ENCODE data around the gene CHIC2.
A peak's percentile ranks its signal among the peaks of the same experiment; 100 is the strongest.

CHIC2 gene

DNA sequence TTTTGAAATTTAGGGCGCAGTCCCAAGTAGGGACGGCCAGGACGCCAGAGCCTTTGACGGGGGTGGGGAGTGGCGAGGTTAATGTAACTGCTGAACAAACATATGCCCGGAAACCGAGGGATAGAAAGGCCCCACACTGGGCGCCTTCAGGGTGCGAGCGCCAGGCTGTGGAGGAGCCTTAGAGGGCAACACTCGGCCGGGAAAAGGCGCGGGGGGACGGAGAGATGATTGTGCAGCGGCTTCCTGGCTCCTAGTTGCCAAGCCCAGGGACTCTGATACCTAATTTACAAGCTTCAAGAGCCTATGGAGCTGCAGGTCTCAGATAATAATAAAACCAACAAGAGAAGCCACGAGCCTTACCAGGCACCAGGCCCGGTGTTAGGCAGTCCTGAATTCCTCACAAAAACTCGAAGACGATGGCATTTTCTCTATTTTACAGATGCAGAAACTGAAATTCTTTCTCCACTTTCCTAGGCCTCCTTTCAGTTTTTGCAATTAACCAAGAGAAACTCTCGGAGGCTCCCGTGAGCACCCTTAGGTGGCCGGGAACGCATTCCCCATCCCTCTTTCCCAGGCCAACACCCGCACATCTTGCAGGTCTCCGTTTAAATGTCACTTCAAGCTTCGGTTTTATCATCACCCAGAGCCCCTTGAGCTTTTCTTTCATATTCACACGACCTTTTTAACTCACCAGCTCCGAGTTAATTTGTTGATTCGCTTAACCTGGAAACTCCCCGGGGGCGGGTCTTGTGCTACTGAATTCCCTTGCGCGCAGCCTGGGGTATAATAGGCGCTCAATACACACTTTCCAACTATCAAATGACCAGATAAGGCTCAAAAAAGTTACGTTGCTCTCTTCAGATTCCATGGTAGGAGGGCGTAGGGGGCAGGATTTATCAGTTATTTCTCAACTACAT lies 29.2 kb upstream of the CHIC2 start:
- no peak for DNase-seq (ENCODE audit: low read depth)

DNA sequence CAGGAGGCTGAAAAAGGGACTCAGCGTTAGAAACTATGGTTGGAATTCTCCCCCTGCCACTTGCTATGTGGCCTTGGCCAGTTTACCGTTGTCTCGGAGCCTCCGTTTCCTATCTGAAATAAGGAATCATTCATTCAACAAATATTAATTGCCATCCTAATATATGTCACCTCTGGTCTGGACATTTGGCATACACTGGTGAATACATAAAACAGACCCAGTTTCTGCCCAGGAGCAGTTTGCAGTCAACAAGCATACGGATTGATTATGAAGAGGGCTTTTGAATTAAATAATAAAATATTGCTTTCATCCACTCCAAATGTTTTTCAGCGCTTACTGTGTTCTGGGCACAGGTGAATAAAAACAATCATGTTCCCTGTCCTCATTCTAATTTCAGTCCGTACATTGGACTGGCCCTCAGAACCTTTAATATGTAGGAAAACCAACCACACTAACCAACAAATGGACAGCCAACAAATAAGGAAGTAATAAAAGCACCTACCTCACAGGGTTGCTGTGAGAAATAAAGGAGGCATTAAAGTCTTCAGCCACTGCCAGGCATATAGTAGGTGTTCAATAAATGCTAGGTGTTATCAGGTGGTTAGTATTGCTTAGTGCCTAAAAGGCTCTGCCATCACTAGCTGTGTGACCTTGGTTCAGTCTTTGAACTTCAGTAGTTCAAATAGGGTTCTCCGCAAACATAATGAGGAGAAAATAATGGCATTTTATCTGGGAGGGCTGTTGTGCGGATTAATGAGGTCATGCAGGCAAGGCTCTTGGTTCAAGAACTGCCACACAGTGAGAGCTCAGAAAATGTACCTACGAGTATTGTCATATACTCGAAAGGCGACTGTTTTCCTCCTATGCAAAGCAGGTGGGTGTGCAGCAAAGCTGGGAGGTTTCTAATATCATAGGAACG lies 28.3 kb upstream of the CHIC2 start:
- no peak for DNase-seq (ENCODE audit: low read depth)

DNA sequence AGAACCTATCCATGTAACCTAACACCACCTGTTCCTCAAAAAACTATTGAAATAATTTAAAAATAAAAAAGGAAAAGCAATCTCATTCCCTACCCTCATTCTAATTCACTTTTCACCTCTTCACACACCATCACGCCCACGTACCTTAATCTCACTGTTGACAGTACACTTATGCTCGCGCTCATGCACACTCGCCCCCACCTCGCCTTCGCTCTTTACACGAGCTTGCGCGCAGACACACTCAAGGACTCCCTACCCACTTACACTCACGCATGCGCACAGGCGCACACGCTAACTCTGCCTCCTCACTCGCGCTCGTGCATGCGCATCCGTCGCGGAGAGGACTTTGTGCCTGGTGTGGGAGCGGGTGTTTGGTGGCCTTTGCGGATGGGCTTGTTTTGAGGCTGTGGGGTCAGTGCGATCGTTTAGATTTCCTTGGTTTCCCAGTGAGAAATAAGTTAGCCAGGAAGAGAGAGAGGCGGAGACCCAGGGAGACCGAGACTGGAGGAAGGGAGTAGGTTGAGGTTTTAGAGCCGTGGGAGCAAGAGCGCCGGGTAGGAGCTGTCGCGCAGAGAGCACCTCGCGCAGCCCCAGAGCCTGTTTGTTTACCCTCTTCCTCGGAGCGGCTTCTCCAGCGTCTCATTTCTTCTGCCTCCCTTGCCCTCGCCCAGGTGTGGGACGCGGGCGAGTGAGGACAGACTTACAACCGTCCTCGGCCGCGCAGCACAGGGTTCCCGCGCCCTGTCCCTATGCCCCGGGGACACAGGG lies 27.4 kb upstream of the CHIC2 start:
- DNase-seq (ENCODE audit: low read depth) = peak; percentile 41

DNA sequence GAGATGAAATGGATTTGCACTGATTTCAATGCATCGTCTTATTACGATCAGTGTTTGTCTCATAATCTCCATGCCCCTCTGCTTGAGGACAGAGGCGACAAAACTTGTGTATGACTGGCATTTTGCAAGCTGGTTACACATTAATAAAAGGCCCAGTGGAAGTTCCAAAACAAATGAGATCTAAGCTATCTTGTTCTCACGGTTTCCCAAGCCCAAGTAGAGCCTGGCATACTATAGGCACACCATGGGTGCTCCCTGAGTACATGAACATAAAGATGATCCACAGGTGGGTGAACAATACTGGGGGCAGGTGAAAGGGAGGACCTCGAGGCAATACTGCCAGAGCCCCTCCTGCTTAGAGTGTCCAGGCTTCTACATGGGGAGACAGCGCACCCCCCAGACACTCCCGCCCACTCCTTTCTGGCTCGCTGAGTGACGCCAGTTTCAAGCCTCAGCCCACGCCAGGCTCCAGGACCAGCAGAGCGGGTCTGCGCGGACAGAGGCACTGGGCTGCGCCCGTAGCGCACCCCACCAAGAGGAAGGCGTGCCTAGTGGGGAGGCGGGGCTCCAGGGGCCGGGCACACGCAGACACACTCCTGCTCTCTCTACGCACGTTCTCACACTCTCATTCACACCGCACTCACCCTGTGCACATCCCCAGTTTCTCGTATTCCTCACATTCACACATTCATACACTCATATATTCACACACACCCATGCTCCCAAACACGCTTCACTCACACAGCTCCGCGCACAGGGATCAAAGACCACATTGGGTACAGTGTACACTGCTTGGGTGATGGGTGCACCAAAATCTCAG lies 26.6 kb upstream of the CHIC2 start:
- no peak for DNase-seq (ENCODE audit: low read depth)

DNA sequence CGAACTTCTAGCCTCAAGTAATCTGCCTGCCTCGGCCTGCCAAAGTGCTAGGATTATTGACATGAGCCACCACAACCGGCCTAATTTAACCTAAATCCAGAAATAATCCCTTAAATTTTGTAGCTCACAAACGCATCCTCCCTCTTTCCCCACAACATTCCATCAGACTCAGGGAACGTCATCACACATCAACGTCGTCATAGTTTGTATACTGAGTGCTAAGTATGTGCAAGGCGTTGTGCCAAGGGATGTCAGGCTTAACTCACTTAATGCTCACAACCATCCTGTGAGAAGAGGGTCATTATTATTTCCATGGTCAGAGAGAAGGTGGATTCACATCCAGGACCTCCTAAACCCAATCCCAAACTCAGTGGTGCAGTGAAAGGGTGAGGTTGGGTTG lies 26.0 kb upstream of the CHIC2 start:
- DNase-seq (ENCODE audit: low read depth) = no peak

DNA sequence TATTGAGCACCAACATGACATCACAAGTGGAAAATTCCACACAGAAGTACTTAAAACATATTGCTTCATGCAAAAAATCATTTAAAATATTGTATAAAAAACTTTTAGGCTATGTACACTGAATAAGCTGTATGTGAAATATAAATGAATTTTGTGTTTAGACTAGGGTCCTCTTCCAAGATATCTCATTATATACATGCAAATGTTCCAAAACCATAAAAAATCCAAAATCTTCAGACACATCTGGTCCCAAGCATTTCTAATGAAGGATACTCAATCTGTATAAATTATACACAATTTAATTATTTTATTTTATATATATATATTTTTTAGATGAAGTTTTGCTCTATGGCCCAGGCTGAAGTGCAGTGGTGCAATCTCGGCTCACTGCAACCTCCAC lies 25.5 kb upstream of the CHIC2 start:
- no peak for DNase-seq (ENCODE audit: low read depth)

DNA sequence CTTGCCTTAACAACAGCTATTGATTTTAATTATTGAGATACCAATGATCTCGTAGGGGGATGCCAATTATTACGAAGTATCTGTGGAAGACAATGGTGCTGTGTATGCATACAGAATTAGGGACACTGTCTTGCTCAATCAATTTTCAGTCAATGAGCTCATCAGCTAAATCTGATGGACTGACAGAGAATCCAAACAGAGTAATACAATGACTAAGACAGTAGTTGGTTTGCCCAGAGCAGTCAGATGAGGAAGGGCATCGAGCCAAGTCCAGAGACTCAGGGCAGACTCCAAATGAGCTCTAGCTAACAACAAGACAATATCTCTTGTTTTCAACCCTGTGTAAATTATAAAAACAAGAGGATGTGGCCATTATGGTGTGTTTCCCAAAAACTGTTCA lies 20.9 kb upstream of the CHIC2 start:
- no peak for DNase-seq (ENCODE audit: low read depth)

DNA sequence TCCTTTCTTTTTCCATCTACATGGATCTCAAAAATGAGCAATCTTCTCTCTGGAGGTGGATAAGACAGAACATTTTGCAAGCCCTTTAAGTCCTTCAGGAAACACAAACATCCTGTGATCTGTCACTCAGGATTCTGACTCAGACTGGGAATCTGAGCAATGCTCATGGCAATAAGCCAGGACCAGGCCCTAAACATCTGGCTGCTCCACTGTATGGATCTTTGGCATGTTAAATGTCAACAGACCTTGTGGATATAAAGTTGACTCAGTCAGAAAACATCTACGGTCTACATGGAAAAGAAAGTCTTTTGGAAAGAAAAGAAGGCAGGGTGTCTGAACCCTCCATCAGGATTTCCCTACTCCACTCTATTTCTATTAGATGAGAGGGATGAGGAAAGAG lies 17.8 kb upstream of the CHIC2 start:
- no peak for DNase-seq (ENCODE audit: low read depth)

DNA sequence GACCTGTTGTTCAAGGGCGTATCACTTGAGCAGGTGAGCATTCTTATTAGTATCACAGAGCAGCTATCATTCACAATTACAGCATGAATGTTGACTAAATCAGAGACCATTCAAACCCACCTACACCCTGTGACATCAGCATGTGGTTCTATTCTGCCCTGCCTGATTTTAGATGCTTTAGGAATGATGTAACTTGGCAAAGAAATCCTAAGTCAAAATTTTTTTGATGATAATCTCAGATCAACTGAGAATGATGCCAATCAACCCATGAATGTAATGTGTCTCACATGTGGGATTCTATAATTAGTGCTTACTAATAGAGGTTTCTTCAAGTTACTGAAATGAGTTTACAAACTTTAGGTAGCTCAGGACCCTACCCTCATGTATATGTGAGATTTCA lies 13.4 kb upstream of the CHIC2 start:
- no peak for DNase-seq (ENCODE audit: low read depth)

DNA sequence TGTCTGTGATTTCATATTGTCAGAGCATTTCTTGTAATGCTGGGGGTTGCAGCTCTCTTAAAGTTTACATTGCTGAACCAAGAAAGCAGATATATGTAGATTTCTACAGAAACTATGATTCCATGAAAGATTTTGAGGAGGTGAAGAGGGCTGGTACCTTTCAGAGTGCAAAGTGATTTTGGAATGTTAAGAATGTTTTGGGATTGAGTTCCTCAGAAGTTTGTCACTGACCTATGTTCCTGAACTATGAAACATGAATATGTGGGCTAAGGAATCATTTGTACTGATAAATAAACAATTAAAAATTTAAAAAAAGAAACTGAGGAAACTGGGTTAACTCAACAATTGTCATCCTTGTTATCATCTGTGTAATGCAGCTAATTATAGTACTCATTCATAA lies 12.3 kb upstream of the CHIC2 start:
- DNase-seq (ENCODE audit: low read depth) = no peak

DNA sequence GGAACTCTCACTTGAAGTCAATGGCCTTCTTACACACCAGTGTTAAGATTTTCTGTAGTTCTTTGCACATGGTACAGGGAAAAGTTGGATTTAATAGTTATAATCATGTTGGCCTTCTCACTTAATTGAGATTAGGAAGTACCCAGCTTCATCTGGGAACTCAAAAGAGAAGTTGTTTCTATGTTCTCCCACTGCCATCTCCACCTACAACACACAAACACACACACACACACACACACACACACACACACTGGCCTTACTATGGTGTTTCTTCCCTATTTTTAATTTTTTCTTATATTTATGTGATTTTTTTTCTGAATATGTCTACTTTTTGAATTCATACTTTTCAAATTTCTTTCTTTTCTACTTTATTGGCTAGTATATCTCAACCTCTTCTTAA lies 10.0 kb upstream of the CHIC2 start:
- no peak for DNase-seq (ENCODE audit: low read depth)

DNA sequence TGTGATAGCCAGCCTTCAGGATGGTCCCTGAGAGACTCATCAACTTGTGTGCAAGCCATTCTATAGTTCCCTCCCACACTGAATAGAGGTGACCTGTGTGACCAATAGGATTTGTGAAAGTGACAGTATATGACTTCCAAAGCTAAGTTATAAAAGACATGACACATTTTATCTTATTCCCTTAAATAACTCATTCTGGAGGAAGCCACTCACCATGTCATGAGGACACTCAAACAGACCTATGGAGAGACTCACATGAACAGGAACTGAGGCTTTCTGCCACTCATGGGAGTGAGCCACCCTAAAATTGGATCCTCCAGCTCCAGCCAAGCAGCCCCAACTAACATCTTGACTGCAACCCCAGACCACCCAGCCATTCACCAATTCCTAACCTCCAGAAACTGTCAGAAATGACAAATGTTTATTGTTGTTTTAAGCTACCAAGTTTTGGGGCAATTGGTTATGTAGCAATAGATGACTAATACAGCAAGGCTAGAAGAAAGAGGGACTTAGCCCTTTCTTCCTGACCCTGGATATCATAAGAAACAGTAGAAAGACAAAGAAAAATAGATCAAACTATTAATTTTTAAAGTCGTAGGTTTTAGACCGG lies 9.0 kb upstream of the CHIC2 start:
- no peak for DNase-seq (ENCODE audit: low read depth)

DNA sequence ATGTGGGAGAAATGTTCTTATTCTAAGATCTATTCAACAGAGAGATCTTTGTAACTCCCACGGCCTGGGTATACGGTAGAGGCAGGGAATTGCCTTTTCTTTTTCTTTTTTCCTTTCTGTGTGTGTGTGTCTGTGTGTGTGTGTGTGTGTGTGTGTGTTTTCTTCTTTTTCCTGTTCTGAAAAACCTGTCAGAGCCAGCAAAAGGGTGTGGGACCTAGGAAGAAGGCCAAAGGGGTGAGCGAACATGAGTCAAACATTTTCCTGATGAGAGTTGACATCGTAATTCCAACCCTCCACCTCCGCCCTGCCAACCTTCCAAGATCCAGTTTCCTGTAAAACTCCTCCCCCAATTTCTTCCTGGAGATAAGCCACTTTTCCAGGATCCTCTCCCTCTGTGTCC lies 2.8 kb upstream of the CHIC2 start:
- DNase-seq (ENCODE audit: low read depth) = no peak

DNA sequence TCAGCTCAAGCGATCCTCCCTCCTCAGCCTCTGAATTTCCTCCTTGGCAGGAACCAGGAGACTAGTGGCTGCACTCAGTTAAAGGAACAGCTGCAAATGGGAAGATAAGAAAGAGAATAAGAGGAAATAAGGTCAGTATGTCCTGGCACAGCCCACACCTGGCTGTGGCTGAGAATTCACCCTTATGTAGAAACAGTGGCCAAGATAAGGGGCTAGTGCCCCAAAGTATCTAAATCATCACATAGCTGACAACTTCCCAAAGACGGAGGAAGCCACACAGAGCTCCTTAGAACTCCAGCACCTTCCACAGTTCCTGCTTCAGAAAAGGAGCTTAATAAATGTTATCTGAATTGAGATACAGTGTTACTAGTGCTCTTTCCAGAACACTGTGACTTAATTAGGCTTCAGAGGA lies 2.3 kb upstream of the CHIC2 start:
- DNase-seq (ENCODE audit: low read depth) = no peak

DNA sequence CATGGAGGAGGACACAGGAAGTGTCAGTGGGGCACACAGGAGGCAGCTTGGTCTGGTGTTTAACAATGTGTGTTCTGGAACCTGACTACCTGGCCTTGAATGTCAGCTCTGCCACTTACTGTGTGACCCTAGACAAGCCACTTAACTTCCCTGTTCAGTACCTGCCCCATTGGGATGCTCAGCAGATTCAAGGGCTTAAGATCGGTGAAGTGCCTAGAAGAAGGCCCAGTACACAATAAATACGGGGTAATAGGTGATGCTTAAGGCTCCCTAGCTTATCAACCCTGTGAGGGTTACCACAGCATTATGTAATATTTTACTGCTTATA lies 1.6 kb upstream of the CHIC2 start:
- DNase-seq (ENCODE audit: low read depth) = no peak

DNA sequence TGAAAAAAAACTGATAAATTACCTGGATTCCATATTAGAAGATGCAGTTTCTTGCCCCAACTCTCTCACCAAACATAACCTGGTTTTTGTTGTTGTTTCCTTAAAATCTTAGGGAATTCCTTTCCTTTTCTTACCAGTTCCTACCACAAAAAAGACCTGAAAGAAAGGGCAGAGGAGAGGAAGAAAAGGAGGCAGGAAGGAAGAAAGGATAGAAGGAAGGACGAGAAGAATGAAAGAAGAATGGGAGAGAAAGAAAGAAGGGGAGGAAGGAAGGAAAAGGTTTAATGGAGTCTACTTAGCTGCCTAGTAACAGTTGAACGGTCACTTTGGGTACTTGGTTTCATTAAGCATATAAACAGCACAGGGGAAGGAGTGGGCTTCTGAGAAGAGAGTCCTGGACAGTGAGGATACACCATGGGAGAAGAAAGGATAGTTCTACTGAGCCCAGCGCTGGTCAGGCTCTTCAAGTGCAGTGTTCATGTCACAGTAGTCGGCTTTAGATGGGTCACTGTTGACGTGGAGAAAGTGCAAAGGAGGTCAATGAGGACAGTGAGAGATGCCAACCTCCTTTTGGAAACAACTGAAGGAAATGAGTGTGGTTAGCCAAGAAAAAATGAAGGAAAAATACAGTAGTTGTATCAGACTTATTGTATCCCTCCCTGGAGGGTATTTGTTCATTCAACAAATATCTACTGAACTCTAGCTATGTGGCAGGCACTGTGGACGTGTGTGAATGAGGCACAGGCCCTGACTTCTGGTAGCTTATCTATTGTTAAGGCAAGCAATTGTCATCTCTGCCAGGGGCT lies 1.1 kb upstream of the CHIC2 start:
- DNase-seq (ENCODE audit: low read depth) = no peak

DNA sequence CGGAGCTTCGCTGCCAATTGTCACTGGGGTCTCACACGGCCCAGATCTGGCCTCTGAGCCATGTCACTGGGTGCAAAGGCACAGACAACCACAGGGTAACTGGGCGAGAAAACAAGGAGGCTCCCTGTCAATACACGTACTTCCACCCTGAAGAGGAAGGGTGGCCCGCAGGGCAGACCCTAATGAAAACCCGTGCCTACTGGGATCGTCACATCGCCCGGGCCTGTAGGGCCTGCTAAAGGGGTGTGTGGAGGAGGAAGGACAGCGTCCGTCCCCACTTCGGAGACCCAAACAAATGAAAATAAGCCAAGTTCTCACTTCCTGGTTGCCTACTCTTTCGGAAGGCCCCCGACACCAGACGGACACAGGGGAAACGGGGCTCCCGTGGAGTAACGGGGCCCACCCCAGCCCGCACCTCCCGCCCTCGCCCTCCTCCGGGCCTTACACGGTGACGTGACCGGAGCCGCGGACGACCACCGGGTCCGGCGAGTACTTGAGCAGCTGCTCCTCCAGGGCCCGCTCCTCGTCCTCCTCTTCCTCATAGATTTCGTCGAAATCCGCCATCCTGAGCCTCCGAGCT lies 578 bp downstream of the CHIC2 start:
- no peak for DNase-seq (ENCODE audit: low read depth)

DNA sequence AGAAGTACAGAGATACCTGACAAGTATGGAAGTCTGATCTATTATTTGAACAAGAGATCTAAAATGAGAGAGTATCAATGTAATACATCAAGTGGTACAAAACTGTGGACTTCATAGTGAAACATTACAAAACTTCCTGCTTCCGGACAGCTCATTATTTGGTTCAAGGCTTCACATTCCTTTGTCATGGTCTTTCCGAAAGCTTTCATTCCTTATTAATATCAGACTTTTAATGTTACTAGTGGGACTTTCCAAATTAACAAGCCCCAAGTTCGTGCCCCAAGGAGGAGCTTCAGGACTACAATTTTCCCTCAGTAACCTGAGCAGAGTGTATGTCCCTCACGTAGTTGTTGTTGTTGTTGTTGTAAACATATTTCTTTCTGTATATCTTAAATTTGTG lies 1.2 kb downstream of the CHIC2 start:
- no peak for DNase-seq (ENCODE audit: low read depth)

DNA sequence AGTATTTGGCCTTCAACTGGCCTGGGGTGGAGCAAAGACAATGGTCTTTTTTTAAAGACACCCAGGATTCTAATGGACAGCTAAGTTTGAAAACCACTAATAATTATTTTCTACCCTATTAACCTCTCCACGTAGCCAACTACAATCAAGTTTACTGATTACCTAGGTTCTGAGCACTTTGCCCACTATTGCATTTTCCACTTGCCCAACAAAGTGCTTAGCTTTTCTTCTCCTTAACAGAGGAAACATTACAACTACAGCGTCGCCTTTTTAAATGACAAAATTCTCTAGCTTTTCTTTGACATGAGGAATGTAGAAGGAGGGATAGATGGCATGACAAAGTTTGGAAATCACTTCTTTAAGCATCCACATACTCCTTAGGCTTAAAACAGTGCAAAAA lies 2.0 kb downstream of the CHIC2 start:
- no peak for DNase-seq (ENCODE audit: low read depth)

DNA sequence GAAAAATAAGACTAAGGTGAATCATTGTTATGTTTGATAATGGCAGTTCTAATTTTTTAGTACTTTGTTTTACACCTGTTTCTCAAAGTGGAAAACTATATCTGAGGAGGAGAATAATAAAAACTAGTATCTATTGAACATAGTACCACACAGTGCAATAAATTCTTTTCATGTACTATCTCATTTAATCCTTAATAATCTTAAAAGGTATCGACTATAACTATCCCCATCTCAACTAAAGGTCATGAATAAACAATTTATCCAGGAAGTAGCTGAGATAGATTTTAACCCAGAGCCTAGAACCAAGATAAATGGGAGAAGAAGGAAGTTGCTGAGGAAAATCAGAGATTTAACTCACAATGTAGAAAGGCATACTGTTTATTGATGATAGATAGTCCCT lies 2.5 kb downstream of the CHIC2 start:
- DNase-seq (ENCODE audit: low read depth) = no peak

Data from stimulated activated CD8-positive, alpha-beta memory T cell treated with anti-CD3 and anti-CD28 coated beads, Interleukin-7, amount 100 ng/mL, for 24 hours (primary cell).